MG63 (cell line): ENCODE results near the gene APOBEC3F. TPM values are rescaled to one million over a fixed set of nuclear protein-coding genes. Genes with fewer than 3 reads are reported as not detected.
"Not testable (repeated sequence)": the region's sequence is repeated elsewhere in the genome, so short reads cannot be mapped to it uniquely, and the experiment has no call there.

Experiments
- DNase-seq: peaks from one replicate; pipeline ENCODE4 v3.0.0-alpha.2; 2020
- H3K27me3 ChIP-seq: fragments of 250-450 bp; sonication (Bioruptor Pico); 2 replicates; pipeline ENCODE4 v1.5.1; 2020; ENCODE audit warnings: mild to moderate bottlenecking, moderate library complexity
- H3K36me3 ChIP-seq: fragments of 250-450 bp; sonication (Bioruptor Pico); 2 replicates; pipeline ENCODE4 v1.5.1; 2020; ENCODE audit warnings: mild to moderate bottlenecking, moderate library complexity
- H3K4me3 ChIP-seq: fragments of 250-450 bp; sonication (Bioruptor Pico); 2 replicates; pipeline ENCODE4 v1.5.1; 2020; ENCODE audit warnings: mild to moderate bottlenecking, moderate library complexity
- H3K9me3 ChIP-seq: fragments of 250-450 bp; sonication (Bioruptor Pico); 2 replicates; pipeline ENCODE4 v1.5.1; 2020; ENCODE audit warnings: mild to moderate bottlenecking, moderate library complexity
- total RNA-seq: library from RNA; depleted of rRNA; stranded (reverse); fragments of >200 nt; shearing (Covaris generic); gene quantifications from 2 replicates; pipeline ENCODE4 v1.2.3, GENCODE V29; 2014; ENCODE audit warnings: low replicate concordance

Gene APOBEC3F
- total RNA-seq, 1 experiment from 2014 or later = 0.20 TPM

- Histone ChIP-seq H3K36me3 (no peaks in the 10 kb centered on the region), H3K9me3 (no peaks in the 10 kb centered on the region), H3K4me3 (no peak overlapping the region), H3K27me3 (no peaks in the 10 kb centered on the region)
- DNase-seq = no peak
These were observed 19.0 kb upstream of the APOBEC3F start for GRCh38 chr22:39021552-39022250.

DNA sequence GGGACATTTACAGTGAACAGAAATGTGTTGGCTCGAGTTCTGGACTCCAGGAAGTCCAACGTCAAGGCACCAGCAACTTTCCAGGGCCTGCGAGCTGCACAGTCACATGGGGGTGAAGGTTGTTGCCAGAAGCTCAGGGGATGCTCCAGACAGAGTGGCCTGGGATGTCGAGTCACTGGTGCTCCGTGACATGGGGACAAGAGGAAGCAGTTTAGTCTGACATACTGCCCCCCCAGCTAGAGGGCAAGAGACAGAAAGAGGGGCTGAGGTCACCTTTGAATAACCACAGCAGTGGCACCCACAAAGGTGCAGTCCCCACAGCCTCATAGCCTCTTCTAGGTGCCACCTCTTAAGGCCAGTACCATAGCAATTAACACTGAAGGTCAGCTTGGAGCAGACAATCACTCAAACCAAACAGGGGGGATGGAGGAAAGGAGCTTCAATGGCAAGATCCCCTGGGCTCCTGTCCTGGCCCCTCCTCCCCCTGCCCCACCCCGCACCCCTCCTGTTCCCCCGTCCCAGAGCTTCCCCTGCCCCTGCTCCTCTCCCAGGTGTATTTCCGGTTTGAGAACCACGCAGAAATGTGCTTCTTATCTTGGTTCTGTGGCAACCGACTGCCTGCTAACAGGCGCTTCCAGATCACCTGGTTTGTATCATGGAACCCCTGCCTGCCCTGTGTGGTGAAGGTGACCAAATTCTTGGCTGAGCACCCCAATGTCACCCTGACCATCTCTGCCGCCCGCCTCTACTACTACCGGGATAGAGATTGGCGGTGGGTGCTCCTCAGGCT, 15.9 kb upstream of the APOBEC3F start:
- DNase-seq = no peak
- no peaks in the 10 kb centered on the region for H3K9me3 ChIP-seq
- H3K36me3 ChIP-seq = no peaks in the 10 kb centered on the region
- no peaks in the 10 kb centered on the region for H3K27me3 ChIP-seq
- no peak overlapping the region for H3K4me3 ChIP-seq

GRCh38 chr22:39026509-39027150, 14.0 kb upstream of the APOBEC3F start:
- H3K4me3 ChIP-seq = no peak overlapping the region
- DNase-seq = no peak
- H3K36me3 ChIP-seq = no peaks in the 10 kb centered on the region
- no peaks in the 10 kb centered on the region for H3K9me3 ChIP-seq
- H3K27me3 ChIP-seq = no peaks in the 10 kb centered on the region

- DNase-seq = no peak
- Histone ChIP-seq H3K4me3 (no peak overlapping the region), H3K9me3 (no peaks in the 10 kb centered on the region), H3K27me3 (no peaks in the 10 kb centered on the region), H3K36me3 (no peaks in the 10 kb centered on the region)
These were observed 12.9 kb upstream of the APOBEC3F start for GRCh38 chr22:39027717-39028116.

- H3K27me3 ChIP-seq = no peaks in the 10 kb centered on the region
- H3K36me3 ChIP-seq = no peaks in the 10 kb centered on the region
- no peaks in the 10 kb centered on the region for H3K9me3 ChIP-seq
- H3K4me3 ChIP-seq = no peak overlapping the region
- DNase-seq = no peak
These were observed 12.4 kb upstream of the APOBEC3F start for GRCh38 chr22:39028281-39028680.

DNA sequence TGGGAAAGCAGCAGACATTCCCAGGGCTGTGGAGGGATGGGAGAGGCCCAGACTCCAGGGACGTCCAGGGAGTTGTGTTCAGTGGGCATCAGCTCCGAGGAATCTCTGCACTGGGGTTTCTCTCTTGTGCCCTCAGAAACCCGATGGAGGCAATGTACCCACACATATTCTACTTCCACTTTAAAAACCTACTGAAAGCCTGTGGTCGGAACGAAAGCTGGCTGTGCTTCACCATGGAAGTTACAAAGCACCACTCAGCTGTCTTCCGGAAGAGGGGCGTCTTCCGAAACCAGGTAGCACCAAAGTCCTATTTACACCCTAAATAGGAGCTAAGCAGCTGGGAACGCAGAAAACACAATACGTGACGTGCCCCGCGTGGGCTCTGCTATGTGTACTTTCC, 11.4 kb upstream of the APOBEC3F start:
- DNase-seq = no peak
- Histone ChIP-seq H3K4me3 (no peak overlapping the region), H3K36me3 (no peaks in the 10 kb centered on the region), H3K27me3 (no peaks in the 10 kb centered on the region), H3K9me3 (no peaks in the 10 kb centered on the region)

DNA sequence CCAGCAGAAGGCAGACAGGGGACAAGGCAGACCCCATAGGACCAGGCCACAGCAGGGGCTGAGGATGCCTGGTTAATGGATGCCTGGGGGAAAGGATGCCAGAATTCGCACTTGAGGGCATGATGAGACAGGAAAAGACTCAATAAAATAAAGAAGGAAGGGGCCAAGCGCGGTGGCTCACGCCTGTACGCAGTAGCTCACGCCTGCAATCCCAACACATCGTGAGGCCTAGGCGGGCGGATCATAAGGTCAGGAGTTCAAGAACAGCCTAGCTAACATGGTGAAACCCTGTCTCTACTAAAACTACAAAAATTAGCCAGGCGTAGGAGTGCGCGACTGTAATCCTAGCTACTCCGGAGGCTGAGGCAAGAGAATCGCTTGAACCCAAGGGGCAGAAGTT, 10.0 kb upstream of the APOBEC3F start:
- no peak overlapping the region for H3K4me3 ChIP-seq
- DNase-seq = no peak
- H3K27me3 ChIP-seq = no peaks in the 10 kb centered on the region
- H3K36me3 ChIP-seq = no peaks in the 10 kb centered on the region
- H3K9me3 ChIP-seq = no peaks in the 10 kb centered on the region

GRCh38 chr22:39031434-39032295, 9.0 kb upstream of the APOBEC3F start:
- H3K27me3 ChIP-seq, DNase-seq, H3K9me3 ChIP-seq, H3K36me3 ChIP-seq, H3K4me3 ChIP-seq: not testable (repeated sequence)

- DNase-seq, H3K4me3 ChIP-seq, H3K9me3 ChIP-seq, H3K27me3 ChIP-seq, H3K36me3 ChIP-seq: not testable (repeated sequence)
These were observed 3.6 kb upstream of the APOBEC3F start for GRCh38 chr22:39037071-39037470.

GRCh38 chr22:39039306-39040126, 1.1 kb upstream of the APOBEC3F start:
- Histone ChIP-seq H3K4me3 (no peak overlapping the region), H3K36me3 (no peaks in the 10 kb centered on the region), H3K27me3 (no peaks in the 10 kb centered on the region), H3K9me3 (no peaks in the 10 kb centered on the region)
- no peak for DNase-seq

- not testable (repeated sequence) for H3K4me3 ChIP-seq, H3K27me3 ChIP-seq, DNase-seq, H3K36me3 ChIP-seq, H3K9me3 ChIP-seq
These were observed 518 bp upstream of the APOBEC3F start for GRCh38 chr22:39040155-39040537.

- H3K4me3 ChIP-seq = no peak overlapping the region
- no peaks in the 10 kb centered on the region for H3K27me3 ChIP-seq
- no peaks in the 10 kb centered on the region for H3K9me3 ChIP-seq
- H3K36me3 ChIP-seq = no peaks in the 10 kb centered on the region
- DNase-seq = no peak
These were observed 1.2 kb downstream of the APOBEC3F start for GRCh38 chr22:39041908-39042307.

DNA sequence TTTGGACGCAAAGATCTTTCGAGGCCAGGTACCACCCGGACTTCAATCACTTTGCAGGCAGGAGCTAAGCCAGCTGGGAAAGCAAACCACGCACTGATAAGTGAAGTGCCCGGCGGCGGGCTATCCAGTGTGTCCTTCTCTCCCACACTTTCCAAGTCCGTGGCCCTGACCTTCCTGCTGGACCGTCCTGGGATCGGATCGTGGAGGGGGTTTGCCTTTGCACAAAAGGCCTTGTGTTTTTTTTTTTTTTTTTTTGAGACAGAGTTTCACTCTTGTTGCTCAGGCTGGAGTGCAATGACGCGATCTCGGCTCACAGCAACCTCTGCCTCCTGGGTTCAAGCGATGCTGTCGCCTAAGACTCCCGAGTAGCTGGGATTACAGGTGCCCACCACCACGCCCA, 2.4 kb downstream of the APOBEC3F start:
- H3K4me3 ChIP-seq, H3K9me3 ChIP-seq, DNase-seq, H3K27me3 ChIP-seq, H3K36me3 ChIP-seq: not testable (repeated sequence)

DNA sequence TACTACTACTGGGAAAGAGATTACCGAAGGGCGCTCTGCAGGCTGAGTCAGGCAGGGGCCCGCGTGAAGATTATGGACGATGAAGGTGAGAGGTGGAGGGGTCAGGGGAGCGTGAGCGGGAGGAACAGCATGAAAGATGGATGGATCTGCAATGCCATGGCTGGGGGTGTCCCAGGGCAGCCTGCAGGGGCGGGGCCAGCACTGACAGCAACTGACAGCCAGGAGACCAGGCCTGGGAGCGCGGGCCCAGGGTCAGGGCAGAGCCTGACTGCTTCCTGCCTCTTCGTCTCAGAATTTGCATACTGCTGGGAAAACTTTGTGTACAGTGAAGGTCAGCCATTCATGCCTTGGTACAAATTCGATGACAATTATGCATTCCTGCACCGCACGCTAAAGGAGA, 4.5 kb downstream of the APOBEC3F start:
- not testable (repeated sequence) for DNase-seq, H3K27me3 ChIP-seq, H3K4me3 ChIP-seq, H3K36me3 ChIP-seq, H3K9me3 ChIP-seq

DNA sequence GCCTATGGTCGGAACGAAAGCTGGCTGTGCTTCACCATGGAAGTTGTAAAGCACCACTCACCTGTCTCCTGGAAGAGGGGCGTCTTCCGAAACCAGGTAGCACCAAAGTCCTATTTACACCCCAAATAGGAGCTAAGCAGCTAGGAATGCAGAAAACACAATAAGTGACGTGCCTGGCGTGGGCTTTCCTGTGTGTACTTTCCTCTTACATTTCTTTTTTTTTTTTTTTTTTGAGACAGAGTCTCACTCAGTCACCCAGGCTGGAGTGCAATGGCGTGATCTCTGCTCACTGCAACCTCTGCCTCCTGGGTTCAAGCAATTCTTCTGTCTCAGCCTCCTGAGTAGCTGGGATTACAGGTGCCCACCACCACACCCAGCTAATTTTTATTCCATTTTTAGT, 8.8 kb downstream of the APOBEC3F start:
- not testable (repeated sequence) for H3K4me3 ChIP-seq, DNase-seq, H3K36me3 ChIP-seq, H3K9me3 ChIP-seq, H3K27me3 ChIP-seq

GRCh38 chr22:39051844-39052495, 11.3 kb downstream of the APOBEC3F start:
- H3K36me3 ChIP-seq, H3K27me3 ChIP-seq, H3K9me3 ChIP-seq, H3K4me3 ChIP-seq, DNase-seq: not testable (repeated sequence)
